ENCODE data around the gene GOLGA8A.
A peak's percentile ranks its signal among the peaks of the same experiment; 100 is the strongest.
"Not testable (repeated sequence)": the region's sequence is repeated elsewhere in the genome, so short reads cannot be mapped to it uniquely, and the experiment has no call there.

Gene GOLGA8A

DNA sequence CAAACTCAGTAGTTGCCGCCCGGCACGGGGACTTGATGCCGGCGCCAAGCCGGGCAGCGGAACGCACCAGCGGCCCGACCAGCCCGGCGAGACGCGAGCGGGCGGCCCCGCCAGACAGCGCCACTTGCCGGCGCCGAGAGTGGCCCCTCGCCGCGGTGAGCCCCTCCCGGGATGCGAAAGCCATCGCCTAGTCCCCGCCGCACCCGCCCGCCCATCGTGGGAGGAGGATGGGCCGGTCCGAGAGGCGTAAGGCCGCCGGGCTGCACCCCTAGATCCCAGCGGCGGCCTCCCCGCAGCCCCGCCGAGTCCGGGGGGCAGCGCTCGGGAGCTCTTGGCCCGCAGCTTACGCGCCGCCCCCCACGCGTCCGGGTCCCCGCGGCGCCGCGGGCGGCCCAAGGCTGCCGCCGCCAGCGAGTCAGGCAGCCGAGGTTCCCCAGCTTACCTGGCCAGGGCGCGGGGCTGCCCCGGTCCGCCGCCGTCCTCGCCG lies 609 bp downstream of the GOLGA8A start:
- Histone ChIP-seq H3K9me3 (ENCODE audit: control insufficient read depth, insufficient read depth, low read length) (no peaks in the 10 kb centered on the region), H3K36me3 (ENCODE audit: control insufficient read depth, insufficient read depth, low read length) (no peaks in the 10 kb centered on the region), H3K4me3 (ENCODE audit: low read depth, low read length) (peak overlapping the region; percentile 46), H3K9ac (ENCODE audit: low read depth, low read length) (no peak overlapping the region), H3K27me3 (ENCODE audit: control insufficient read depth, insufficient read depth, low read length) (peaks cover 15% of the 10 kb centered on the region), H3K4me1 (ENCODE audit: control insufficient read depth, insufficient read depth, low read length) (no peaks in the 10 kb centered on the region)

DNA sequence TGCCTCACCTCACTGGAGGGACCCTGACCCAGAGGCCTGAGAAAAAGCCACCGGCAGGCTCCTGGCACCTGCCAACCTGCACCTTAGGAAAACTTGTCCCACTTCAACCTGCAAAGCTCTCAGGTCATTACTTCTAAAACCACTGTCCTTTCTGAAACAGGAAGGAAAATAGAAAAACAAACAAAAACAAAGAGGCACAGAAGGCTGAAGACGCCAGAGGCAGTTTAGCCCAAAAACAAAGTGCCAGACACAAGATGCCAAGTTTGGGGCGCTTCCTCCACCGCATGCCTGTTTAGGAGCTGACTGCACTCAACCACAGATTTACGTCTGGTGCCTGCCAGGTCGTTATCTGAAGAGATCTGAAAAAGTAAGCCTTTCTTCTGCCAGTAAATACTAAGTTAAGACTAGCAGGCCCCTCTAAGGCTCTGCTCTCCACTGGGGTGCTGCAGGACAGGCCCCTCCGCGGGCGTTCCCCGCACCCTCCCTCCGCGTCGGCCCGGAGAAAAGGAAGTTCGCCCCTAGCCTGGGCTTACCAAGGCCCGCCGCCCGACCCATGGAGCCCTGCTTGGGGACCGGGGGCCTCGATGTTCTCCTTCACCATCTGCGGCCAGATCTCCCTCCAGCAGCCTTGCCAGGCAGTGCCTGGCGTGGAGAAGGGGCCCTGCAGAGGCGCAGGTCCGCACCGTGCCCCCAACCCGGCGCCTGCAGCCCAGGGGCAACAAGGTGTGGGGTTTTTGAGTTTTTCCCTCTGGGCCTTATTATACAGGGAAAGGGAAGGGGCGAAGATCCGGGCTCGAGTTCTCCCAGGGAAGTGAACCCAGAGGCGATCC lies 1.3 kb downstream of the GOLGA8A start:
- Histone ChIP-seq H3K4me1 (ENCODE audit: control insufficient read depth, insufficient read depth, low read length) (no peaks in the 10 kb centered on the region), H3K9ac (ENCODE audit: low read depth, low read length) (no peak overlapping the region), H3K27me3 (ENCODE audit: control insufficient read depth, insufficient read depth, low read length) (peaks cover 15% of the 10 kb centered on the region), H3K9me3 (ENCODE audit: control insufficient read depth, insufficient read depth, low read length) (no peaks in the 10 kb centered on the region), H3K4me3 (ENCODE audit: low read depth, low read length) (peak overlapping the region; percentile 46), H3K36me3 (ENCODE audit: control insufficient read depth, insufficient read depth, low read length) (no peaks in the 10 kb centered on the region)

DNA sequence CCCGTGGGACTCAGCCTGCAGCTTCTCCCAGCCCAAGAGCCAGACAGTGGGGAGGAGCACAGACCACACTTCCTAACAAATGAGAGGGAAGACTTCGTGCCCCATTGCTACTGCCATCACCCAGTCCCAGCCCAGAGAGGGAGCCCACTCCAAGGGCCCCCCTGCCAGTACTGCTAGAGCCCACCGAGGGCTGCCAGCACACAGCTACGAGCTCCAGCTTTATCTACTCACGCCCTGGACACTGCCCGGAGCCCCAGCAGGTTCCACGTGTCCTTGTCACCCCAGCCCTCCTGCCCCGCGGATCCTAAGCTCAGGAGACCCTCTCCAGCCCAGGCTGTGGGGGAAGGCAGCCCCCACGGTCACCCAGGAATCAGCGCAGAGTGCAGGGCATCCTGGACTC lies 1.9 kb downstream of the GOLGA8A start:
- H3K4me3 ChIP-seq (ENCODE audit: low read depth, low read length) = no peak overlapping the region

DNA sequence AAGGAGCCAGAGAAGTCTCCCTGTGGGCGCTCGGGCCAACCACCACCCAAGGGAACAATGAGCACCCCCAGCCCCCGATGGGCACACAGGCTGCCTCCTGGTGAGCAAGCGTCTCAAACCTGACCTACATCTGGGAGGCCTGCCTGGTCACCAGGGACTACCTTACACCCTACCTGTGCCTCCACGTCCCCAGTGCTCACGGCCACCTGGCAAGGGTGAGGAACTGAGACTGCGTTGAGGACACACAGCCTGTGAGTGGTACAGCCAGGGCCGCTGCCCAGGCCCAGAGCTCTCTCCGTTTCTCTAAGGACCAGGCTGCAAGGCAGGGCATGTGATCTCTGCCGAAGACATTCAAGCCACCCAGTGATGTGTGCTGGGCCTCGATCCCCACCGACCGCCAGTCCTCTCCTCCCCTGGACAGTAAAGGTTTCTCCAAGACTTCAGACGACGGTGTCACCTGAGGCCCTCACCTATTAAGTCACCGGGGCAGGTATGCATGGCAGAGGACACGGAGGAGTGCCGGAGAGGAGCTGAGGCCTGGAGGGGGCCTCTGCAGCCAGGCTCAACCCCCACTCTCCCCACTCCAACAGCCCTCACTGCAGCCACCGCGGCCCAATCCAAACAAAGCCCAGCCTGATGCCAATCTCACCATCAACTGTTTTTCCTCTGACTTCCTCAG lies 2.8 kb downstream of the GOLGA8A start:
- no peak overlapping the region for H3K9ac ChIP-seq (ENCODE audit: low read depth, low read length)
- no peaks in the 10 kb centered on the region for H3K4me1 ChIP-seq (ENCODE audit: control insufficient read depth, insufficient read depth, low read length)
- no peaks in the 10 kb centered on the region for H3K9me3 ChIP-seq (ENCODE audit: control insufficient read depth, insufficient read depth, low read length)
- no peaks in the 10 kb centered on the region for H3K36me3 ChIP-seq (ENCODE audit: control insufficient read depth, insufficient read depth, low read length)
- H3K27me3 ChIP-seq (ENCODE audit: control insufficient read depth, insufficient read depth, low read length) = peaks cover 15% of the 10 kb centered on the region
- no peak overlapping the region for H3K4me3 ChIP-seq (ENCODE audit: low read depth, low read length)

More for the DNA sequence above, 1.9 kb downstream of the GOLGA8A start:
- H3K4me1 ChIP-seq (ENCODE audit: control insufficient read depth, insufficient read depth, low read length) = no peaks in the 10 kb centered on the region
- H3K27me3 ChIP-seq (ENCODE audit: control insufficient read depth, insufficient read depth, low read length) = peaks cover 15% of the 10 kb centered on the region
- no peaks in the 10 kb centered on the region for H3K36me3 ChIP-seq (ENCODE audit: control insufficient read depth, insufficient read depth, low read length)
- no peaks in the 10 kb centered on the region for H3K9me3 ChIP-seq (ENCODE audit: control insufficient read depth, insufficient read depth, low read length)
- no peak overlapping the region for H3K9ac ChIP-seq (ENCODE audit: low read depth, low read length)

DNA sequence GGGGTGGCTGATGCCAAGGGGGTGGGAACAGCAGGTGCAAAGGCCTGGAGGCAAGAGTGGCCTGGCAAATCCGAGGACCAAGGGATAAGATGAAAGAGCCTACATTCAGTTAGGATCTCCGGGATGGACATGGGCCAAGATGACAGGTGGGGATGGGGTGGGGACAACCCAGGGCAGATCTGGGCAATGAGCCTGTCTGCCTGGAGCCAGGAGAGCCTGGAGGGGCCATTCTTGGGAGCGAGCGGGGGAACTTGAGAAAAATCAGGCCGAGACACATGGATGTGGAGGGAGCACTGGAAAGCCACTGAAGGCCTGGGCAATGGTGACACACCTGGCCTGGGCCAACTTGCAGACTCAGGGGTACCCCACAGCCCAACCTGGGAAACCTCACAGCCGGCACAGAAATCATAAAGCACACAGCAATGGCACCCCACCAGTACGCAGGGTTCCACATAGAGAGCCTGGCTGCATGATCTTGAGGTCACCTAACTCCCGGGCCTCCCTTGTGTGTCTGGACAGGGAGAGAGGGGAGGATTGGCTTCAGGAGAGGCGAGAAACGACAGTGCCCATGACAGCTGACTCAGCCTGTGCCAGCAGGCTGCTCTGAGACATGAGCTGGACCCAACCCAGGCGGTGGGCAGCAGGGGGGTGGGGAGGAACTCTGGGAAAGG lies 3.5 kb downstream of the GOLGA8A start:
- H3K9ac ChIP-seq (ENCODE audit: low read depth, low read length); H3K4me3 ChIP-seq (ENCODE audit: low read depth, low read length); H3K9me3 ChIP-seq (ENCODE audit: control insufficient read depth, insufficient read depth, low read length); H3K4me1 ChIP-seq (ENCODE audit: control insufficient read depth, insufficient read depth, low read length); H3K36me3 ChIP-seq (ENCODE audit: control insufficient read depth, insufficient read depth, low read length): not testable (repeated sequence)
- peaks cover 15% of the 10 kb centered on the region for H3K27me3 ChIP-seq (ENCODE audit: control insufficient read depth, insufficient read depth, low read length)

DNA sequence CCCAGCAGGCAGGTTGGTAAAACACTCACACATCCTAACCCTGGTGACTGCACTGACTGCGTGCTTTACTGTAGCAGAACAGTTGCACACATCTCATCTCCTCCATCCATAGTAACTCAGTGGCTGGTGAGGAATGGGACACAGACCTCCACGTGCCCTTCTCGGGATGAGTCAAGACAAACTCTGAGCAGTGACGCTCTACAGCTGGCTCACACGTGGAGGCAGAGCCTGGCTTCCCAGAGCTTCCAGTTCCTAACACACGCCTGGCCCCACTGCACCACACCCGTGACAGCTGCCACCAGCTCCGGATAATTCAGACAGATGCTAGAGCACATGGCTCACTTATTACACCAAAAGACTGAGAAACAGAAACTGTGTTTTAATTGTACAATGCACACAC lies 7.0 kb downstream of the GOLGA8A start:
- not testable (repeated sequence) for H3K4me3 ChIP-seq (ENCODE audit: low read depth, low read length); H3K27me3 ChIP-seq (ENCODE audit: control insufficient read depth, insufficient read depth, low read length); H3K9me3 ChIP-seq (ENCODE audit: control insufficient read depth, insufficient read depth, low read length); H3K9ac ChIP-seq (ENCODE audit: low read depth, low read length); H3K36me3 ChIP-seq (ENCODE audit: control insufficient read depth, insufficient read depth, low read length); H3K4me1 ChIP-seq (ENCODE audit: control insufficient read depth, insufficient read depth, low read length)

DNA sequence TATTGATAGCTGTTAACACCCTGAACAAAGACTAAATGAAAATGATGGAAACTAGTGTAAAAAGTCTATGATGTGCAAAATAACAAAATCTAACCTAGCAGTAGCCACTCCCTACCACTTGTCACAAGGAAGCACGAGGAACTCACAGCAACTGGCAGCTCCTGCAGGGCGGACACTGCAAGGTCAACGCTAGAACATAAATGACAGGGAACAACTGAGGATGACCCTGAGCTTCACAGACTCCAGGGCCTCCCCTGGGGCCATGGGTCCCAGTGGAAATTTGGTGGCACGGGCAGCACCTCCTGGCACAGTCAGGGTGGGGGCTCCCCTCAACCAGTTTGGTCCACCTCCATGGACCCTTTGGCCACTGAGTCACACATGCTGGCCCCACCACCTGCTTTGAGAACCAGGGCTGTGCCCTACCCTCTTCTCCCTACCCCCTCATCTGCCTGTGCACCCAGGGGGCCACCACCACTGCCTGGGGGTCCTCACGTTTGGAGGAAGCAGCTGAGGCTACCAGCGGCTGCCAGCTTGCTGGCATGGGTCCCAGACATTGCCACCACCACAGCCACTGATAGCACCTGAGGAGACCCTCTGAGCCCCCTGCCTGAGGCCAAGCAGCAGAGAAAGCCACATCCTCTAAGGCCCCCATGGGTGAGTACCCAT lies 14.1 kb downstream of the GOLGA8A start:
- H3K36me3 ChIP-seq (ENCODE audit: control insufficient read depth, insufficient read depth, low read length); H3K9ac ChIP-seq (ENCODE audit: low read depth, low read length); H3K4me1 ChIP-seq (ENCODE audit: control insufficient read depth, insufficient read depth, low read length); H3K4me3 ChIP-seq (ENCODE audit: low read depth, low read length); H3K27me3 ChIP-seq (ENCODE audit: control insufficient read depth, insufficient read depth, low read length); H3K9me3 ChIP-seq (ENCODE audit: control insufficient read depth, insufficient read depth, low read length): not testable (repeated sequence)

DNA sequence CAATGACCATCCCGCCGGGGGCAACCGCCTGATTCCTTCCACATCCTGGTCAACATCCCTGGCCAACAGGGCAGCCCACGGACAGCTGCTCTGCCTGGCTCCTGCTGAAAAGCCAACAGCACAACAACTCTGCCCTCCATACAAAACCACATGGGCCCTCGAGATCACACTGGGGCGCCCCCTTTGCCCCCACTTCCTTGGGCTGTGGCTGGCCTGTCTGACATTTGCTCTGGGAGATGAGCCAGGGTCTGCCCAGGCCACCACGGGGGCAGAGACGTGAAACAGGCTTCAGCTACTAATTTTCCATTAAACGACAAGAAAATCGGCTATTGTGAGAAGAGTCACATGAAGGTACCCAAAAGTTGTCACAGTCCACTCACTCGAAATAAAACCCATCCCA lies 16.7 kb downstream of the GOLGA8A start:
- H3K36me3 ChIP-seq (ENCODE audit: control insufficient read depth, insufficient read depth, low read length); H3K9ac ChIP-seq (ENCODE audit: low read depth, low read length); H3K27me3 ChIP-seq (ENCODE audit: control insufficient read depth, insufficient read depth, low read length); H3K4me3 ChIP-seq (ENCODE audit: low read depth, low read length); H3K9me3 ChIP-seq (ENCODE audit: control insufficient read depth, insufficient read depth, low read length); H3K4me1 ChIP-seq (ENCODE audit: control insufficient read depth, insufficient read depth, low read length): not testable (repeated sequence)

DNA sequence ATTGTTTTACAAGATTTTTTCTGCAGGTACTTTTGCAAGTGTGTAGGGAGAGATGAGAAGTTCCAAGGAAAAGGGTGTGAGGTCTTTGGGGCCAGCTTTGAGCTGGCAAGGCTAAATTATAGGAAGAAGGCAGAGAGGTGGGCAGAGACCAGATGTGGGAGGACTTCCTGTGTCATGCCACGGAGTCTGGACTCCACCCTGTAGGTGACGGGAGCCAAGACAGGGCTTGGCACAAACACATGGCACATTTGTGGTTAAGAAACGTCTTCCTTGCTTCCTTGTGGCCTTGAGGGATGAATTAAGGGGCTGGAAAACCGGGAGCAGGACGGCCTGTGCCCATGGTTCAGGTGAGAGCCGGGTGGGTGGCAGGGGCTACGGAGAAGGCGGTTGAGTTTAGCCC lies 19.2 kb downstream of the GOLGA8A start:
- not testable (repeated sequence) for H3K4me3 ChIP-seq (ENCODE audit: low read depth, low read length); H3K9ac ChIP-seq (ENCODE audit: low read depth, low read length); H3K36me3 ChIP-seq (ENCODE audit: control insufficient read depth, insufficient read depth, low read length); H3K27me3 ChIP-seq (ENCODE audit: control insufficient read depth, insufficient read depth, low read length); H3K9me3 ChIP-seq (ENCODE audit: control insufficient read depth, insufficient read depth, low read length); H3K4me1 ChIP-seq (ENCODE audit: control insufficient read depth, insufficient read depth, low read length)

DNA sequence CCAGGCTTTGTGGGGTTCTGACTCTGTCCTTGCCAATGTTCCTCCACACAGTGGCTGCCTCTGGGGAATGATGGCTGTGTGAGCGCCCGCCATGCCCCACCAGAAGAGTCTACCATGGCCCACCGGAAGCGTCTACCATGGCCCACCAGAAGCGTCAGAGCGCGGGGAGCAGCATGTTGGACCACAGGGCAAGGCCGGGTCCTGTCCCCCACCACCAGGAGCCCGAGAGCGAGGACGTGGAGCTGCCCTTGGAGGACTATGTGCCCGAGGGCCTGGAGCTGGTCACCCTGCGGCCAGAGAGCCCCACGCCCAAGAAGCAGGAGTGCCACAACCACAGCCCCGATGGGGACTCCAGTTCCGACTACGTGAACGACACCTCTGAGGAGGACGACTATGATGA lies 28.1 kb downstream of the GOLGA8A start:
- not testable (repeated sequence) for H3K9me3 ChIP-seq (ENCODE audit: control insufficient read depth, insufficient read depth, low read length); H3K36me3 ChIP-seq (ENCODE audit: control insufficient read depth, insufficient read depth, low read length); H3K4me1 ChIP-seq (ENCODE audit: control insufficient read depth, insufficient read depth, low read length); H3K9ac ChIP-seq (ENCODE audit: low read depth, low read length); H3K4me3 ChIP-seq (ENCODE audit: low read depth, low read length); H3K27me3 ChIP-seq (ENCODE audit: control insufficient read depth, insufficient read depth, low read length)

DNA sequence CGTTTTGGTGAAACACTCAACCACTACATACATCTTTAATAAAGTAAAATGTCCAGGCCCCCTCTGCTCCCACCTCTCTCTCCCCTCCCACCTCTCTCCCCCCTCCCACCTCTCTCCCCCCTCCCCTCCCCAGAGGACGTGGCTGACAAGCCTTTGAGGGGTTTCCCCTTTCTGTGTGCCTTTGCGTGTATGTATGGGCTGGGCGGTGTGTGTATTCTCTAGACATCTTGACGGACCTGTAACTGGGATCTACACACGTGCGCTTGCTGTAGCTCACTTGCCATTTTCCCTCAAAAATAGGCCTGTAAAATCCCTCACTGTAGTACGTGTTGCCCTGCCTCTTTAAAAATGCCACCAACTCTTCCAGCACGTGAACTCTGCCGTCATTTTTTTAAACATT lies 28.6 kb downstream of the GOLGA8A start:
- H3K36me3 ChIP-seq (ENCODE audit: control insufficient read depth, insufficient read depth, low read length); H3K4me3 ChIP-seq (ENCODE audit: low read depth, low read length); H3K27me3 ChIP-seq (ENCODE audit: control insufficient read depth, insufficient read depth, low read length); H3K4me1 ChIP-seq (ENCODE audit: control insufficient read depth, insufficient read depth, low read length); H3K9ac ChIP-seq (ENCODE audit: low read depth, low read length); H3K9me3 ChIP-seq (ENCODE audit: control insufficient read depth, insufficient read depth, low read length): not testable (repeated sequence)
